ENCODE results near the gene DCXR.
A peak's percentile ranks its signal among the peaks of the same experiment; 100 is the strongest.

DCXR gene

DNA sequence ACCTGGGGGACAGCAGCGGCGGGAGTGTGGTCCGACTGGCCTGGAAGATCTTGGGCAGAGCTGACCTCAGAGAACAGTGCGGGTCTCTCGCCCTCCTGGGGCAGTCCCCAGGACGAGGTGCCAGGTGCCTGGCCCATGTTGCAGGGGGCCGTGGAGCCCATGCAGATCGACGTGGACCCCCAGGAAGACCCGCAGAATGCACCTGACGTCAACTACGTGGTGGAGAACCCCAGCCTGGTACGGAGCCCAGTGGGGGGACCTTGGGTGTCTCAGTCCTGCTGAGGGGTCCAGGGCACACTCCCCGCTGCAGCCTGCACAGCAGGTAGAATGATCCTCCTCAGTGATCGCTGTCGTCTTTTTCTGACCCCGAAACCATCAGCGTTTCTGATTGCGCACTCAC, 15.6 kb upstream of the DCXR start:
- Histone ChIP-seq H4K20me1 (ENCODE audit: insufficient read depth, low read length) (peaks cover 7% of the 10 kb centered on the region; the same call in 1 of the 2 replicates), H3K9ac (ENCODE audit: low read length) (no peak overlapping the region), H3K27me3 (ENCODE audit: low read depth, low read length) (no peaks in the 10 kb centered on the region), H3K4me1 (ENCODE audit: low read length) (peaks cover 13% of the 10 kb centered on the region), H3K27ac (ENCODE audit: low read length) (no peak overlapping the region), H3K4me2 (ENCODE audit: low read length) (peak overlapping the region; percentile 98), H3K9me3 (ENCODE audit: insufficient read depth, low read length) (no peaks in the 10 kb centered on the region), H3K4me3 (ENCODE audit: low read length) (peak overlapping the region; percentile 100), H3K36me3 (replicated peaks; ENCODE audit: low read depth, low read length) (peaks cover 12% of the 10 kb centered on the region), H2AFZ (ENCODE audit: low read depth, low read length) (no peak overlapping the region), H3K79me2 (ENCODE audit: low read length) (peaks cover 18% of the 10 kb centered on the region)
- no peak for TF ChIP-seq EZH2phosphoT487 (IDR thresholded peaks at IDR 0.05; ENCODE audit: low read depth)
- TF ChIP-seq CTCF (IDR thresholded peaks at IDR 0.05; ENCODE audit: low read depth, low read length): no peak

GRCh38 chr17:82052638-82053059, 15.2 kb upstream of the DCXR start:
- no peak overlapping the region for H3K27ac ChIP-seq (ENCODE audit: low read length)
- peak overlapping the region; percentile 100 for H3K4me3 ChIP-seq (ENCODE audit: low read length)
- peaks cover 18% of the 10 kb centered on the region for H3K79me2 ChIP-seq (ENCODE audit: low read length)
- peak overlapping the region; percentile 98 for H3K4me2 ChIP-seq (ENCODE audit: low read length)
- H3K9ac ChIP-seq (ENCODE audit: low read length): peak overlapping the region; percentile 76
- peaks cover 9% of the 10 kb centered on the region for H3K36me3 ChIP-seq (replicated peaks; ENCODE audit: low read depth, low read length)
- H3K9me3 ChIP-seq (ENCODE audit: insufficient read depth, low read length): no peaks in the 10 kb centered on the region
- peaks cover 13% of the 10 kb centered on the region for H3K4me1 ChIP-seq (ENCODE audit: low read length)
- TF ChIP-seq EZH2phosphoT487 (IDR thresholded peaks at IDR 0.05; ENCODE audit: low read depth): no peak
- no peak for TF ChIP-seq CTCF (IDR thresholded peaks at IDR 0.05; ENCODE audit: low read depth, low read length)
- no peaks in the 10 kb centered on the region for H3K27me3 ChIP-seq (ENCODE audit: low read depth, low read length)
- H2AFZ ChIP-seq (ENCODE audit: low read depth, low read length): no peak overlapping the region
- H4K20me1 ChIP-seq (ENCODE audit: insufficient read depth, low read length): peaks cover 7% of the 10 kb centered on the region; the same call in 1 of the 2 replicates

- H3K4me2 ChIP-seq (ENCODE audit: low read length): peak within 1 kb of the TSS; percentile 98
- no peaks in the 10 kb centered on the region for H3K9me3 ChIP-seq (ENCODE audit: insufficient read depth, low read length)
- no peaks in the 10 kb centered on the region for H3K27me3 ChIP-seq (ENCODE audit: low read depth, low read length)
- no peak within 1 kb of the TSS for H3K27ac ChIP-seq (ENCODE audit: low read length)
- peak within 1 kb of the TSS; percentile 76 for H3K9ac ChIP-seq (ENCODE audit: low read length)
- H3K4me1 ChIP-seq (ENCODE audit: low read length): peaks cover 13% of the 10 kb centered on the region
- H4K20me1 ChIP-seq (ENCODE audit: insufficient read depth, low read length): peaks cover 7% of the 10 kb centered on the region; the same call in 1 of the 2 replicates
- no peak for TF ChIP-seq EZH2phosphoT487 (IDR thresholded peaks at IDR 0.05; ENCODE audit: low read depth)
- no peak for TF ChIP-seq CTCF (IDR thresholded peaks at IDR 0.05; ENCODE audit: low read depth, low read length)
- peak within 1 kb of the TSS; percentile 100 for H3K4me3 ChIP-seq (ENCODE audit: low read length)
- H3K79me2 ChIP-seq (ENCODE audit: low read length): peaks cover 18% of the 10 kb centered on the region
- peaks cover 8% of the 10 kb centered on the region for H3K36me3 ChIP-seq (replicated peaks; ENCODE audit: low read depth, low read length)
- no peak within 1 kb of the TSS for H2AFZ ChIP-seq (ENCODE audit: low read depth, low read length)
Observed at GRCh38 chr17:82051776-82052637, 14.5 kb upstream of the DCXR start, which contains the start of the genes GPS1 and RFNG. TSS of gene GPS1 (plus strand) at chr17:82051898. CDS start at chr17:82051932, 34 bp downstream. TSS of gene RFNG (minus strand) at chr17:82051811. CDS start at chr17:82051766, 45 bp downstream.

Data from OCI-LY3 (cell line).